ENCODE data around the gene RPN2.

The RPN2 gene

GRCh38 chr20:37219751-37220668, 40.9 kb downstream of the RPN2 start:
- no peak for DNase-seq

DNA sequence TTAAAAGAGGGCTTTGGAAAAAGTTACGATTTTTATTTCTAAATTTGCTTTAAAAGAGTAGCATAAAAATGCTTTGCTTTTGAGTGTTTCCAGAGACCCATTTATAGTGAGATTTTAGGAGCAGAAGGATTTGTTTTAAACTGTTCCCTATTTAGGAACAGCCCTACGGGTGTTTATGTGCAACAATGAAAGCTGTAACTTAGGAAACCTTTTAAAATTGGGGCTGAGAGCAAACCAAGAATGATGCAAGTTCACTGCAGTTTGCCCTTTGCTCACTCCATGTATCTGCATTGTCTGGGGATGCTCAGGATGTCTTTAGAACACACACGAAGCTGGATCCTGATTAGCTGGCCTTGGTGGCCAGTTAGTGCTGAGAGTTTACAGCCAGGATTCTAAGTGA, 41.6 kb downstream of the RPN2 start:
- DNase-seq: no peak

DNA sequence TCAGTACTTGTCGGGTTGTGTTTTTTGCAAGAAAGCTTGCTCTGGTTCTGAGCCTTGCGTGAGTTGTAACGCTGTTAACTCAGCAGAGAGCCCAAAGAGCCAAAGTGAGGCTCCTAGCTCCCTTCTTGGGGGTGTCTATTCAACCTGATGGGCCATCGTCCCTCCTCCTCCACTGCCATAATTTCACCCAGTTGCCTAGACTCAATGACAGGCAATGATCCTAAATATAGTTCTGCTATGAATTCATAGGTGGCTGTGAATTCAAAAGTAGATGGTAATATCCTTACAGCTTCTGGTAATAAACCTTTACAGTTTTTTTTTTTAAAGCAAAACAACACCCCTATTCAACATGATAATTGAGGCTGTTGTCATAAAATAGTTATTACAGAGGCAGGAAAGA, 43.0 kb downstream of the RPN2 start:
- no peak for DNase-seq

GRCh38 chr20:37223053-37223452, 43.9 kb downstream of the RPN2 start:
- DNase-seq: no peak

- no peak for DNase-seq
These were observed 46.0 kb downstream of the RPN2 start for GRCh38 chr20:37225146-37225545.

DNA sequence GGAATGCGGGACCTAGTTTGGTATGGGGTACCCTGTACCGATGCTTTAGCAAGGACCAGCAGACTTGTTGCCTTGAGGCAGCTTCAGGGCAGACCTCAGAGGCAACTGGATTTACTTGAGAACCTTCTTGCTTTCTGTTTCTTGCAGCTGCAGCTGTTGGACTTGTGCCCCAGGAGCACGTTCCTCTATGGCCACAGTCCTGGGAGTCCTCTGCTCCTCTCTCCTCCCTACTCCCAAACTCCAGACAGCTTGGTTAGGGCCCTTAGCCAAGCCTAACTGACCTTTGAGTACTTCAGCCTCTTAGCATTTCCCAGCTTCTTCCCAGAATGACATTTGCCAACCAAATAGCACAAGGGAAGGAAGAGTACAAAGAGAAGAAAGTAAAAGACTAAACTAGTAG, 47.8 kb downstream of the RPN2 start:
- DNase-seq: no peak

- no peak for DNase-seq
These were observed 49.0 kb downstream of the RPN2 start for GRCh38 chr20:37228082-37228481.

GRCh38 chr20:37228656-37229055, 49.5 kb downstream of the RPN2 start:
- no peak for DNase-seq

- no peak for DNase-seq
These were observed 50.2 kb downstream of the RPN2 start for GRCh38 chr20:37229357-37229756.

DNA sequence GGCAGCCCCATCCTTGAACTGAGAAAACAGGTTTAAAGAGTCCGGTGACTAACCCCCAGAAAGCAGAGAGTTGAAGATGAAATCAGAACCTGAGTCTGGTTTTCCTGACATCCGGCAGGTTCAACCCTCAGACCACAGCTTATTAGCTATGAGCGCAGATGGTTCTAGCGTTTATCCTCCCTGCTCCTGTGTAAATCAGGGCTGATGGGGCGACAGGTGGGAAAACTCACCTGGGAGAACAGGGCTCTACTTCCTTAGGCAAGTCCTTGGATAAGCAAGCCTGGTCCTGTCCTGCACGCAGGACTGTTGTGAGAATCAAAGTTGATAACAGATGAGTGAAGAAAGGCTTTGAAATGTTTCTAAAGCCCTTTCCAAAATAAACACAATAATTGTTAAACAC, 51.1 kb downstream of the RPN2 start:
- DNase-seq: no peak

DNA sequence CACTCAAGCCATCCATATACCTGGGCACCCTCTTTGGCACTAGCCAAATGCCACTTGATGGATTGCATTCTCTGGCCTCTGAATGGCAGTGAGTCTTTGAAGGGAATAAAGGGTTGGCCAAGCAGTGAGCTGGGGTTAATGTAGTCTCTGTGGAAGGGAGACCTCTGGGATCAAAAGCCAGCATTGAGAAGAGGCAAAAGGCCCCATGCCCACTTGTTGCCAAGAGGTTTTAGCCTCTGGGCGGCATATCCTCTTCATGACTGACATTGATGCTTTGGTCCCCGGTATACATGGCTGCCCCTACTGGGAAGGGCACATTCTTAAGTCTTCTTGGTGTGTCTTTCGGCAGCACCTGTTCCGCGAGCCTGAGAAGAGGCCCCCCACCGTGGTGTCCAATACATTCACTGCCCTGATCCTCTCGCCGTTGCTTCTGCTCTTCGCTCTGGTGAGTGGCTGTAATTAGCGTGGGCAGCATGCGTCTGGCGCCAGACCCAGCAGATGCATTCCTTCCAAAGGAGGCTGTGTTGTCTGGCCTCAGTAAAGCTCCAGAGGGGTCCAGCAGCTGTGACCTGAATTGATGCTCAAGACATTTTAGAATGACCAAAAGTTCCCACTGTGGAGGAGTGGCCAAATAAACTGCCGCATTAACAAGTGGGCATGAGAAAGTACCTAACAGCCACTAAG, 53.0 kb downstream of the RPN2 start:
- no peak for DNase-seq

DNA sequence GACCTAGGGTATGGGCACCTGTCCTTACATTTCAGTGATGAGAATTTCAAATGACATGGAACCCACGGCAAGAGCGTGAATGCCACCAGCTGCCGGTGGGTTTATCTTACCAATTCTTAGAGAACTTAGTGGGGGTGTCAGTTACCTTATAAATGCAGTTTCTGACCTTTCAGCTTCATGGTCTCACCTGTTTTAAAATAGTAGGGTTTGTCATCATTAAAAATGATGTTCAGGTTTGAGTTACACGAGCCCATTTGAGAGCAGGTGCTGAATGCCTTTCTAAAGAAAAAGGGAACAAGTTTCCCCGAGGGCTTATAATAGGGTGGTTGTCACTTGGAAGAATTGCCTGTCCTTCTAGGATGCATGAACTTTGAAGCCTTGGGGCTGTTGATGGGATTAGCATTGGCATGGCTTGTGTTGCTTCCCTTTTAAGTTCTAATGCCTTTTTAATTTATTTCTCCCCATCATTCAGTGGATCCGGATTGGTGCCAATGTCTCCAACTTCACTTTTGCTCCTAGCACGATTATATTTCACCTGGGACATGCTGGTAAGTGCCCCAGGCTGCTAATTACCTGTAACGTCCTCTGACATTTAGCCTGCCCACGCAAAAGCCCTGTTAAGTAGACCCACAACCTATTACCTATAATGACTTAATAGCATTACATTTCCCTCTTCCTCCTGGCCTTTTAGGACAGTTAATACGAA, 54.6 kb downstream of the RPN2 start:
- no peak for DNase-seq

DNA sequence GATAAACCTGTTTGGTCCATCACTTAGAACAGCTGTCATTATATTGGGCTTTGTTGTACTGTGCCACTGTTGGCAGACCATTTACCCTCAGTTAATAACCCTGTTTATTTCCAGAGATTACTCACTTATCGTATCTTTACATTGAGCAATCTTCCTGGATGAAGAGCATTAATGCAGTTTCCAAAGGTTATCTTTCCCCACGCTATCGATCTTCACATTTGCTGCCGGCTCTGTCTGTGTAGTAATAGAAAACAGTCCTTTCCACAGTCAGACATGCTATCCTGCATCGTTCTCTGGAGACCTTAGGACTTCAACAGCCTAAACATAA, 55.1 kb downstream of the RPN2 start:
- DNase-seq: no peak

- DNase-seq: no peak
These were observed 55.9 kb downstream of the RPN2 start for GRCh38 chr20:37235065-37235464.

- no peak for DNase-seq
These were observed 57.3 kb downstream of the RPN2 start for GRCh38 chr20:37236462-37236861.

GRCh38 chr20:37237656-37238055, 58.5 kb downstream of the RPN2 start:
- DNase-seq: no peak

DNA sequence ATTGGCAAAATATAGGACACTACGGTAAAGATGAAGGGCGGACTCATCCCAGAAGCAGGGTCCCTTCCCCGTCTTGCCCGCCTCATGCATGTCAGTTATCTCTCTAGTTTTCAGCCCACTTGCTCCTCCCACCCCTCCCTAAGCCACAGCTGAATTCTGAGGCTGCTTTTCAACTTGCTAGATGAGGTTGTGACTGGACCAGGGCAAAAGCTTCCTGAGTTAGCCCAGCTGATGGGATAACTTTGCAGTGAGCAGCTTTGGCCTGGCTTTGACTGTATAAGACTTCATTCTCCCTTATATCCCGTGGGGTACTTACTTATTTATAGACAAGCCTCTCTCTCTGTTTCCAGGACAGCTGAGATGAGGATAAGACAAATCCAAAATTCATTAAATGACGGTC, 59.3 kb downstream of the RPN2 start:
- no peak for DNase-seq

GRCh38 chr20:37238935-37239451, 59.9 kb downstream of the RPN2 start:
- no peak for DNase-seq

DNA sequence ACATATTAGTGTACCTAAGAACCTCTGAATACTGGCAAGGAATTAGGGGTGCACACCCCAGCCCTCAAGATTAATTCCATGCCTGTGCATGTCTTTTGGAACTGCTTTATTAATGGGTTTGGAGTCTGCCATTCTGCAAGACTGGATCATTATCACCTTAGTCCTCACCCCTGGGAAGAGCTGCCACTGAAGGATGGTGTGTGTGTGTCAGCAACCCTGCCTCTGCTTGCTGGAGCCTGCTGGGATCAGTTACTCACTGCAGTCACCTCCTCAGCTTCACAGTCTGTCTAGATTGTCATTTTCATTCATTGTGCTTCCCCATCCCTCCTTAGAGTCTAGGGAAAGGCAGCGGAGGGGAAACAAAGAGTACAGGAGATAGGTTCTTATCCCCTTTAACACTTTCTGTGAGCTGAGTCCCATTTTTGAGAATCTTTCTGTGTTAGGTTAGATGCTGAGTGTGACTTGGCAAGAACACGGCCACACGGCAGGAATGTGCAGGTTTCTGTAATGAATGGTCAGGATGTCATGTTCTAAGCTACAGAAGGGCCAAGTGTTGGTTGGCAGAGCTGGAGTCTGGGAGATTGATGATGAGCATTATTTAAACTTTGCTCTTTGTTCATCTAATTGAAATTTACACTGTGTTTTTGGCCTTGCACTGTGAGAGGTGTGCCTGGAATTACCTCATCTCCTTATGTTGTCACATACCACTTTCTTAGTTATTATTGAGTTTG, 61.4 kb downstream of the RPN2 start:
- no peak for DNase-seq

- no peak for DNase-seq
These were observed 63.4 kb downstream of the RPN2 start for GRCh38 chr20:37242503-37242902.

GRCh38 chr20:37243076-37243936, 64.2 kb downstream of the RPN2 start:
- DNase-seq: no peak

Measured in activated CD4-positive, CD25-positive, alpha-beta regulatory T cell treated with anti-CD3 and anti-CD28 coated beads, Interleukin-2, amount 50 U/mL, for 72 hours (primary cell).